ENCODE data around the gene LCE2C.

DNA sequence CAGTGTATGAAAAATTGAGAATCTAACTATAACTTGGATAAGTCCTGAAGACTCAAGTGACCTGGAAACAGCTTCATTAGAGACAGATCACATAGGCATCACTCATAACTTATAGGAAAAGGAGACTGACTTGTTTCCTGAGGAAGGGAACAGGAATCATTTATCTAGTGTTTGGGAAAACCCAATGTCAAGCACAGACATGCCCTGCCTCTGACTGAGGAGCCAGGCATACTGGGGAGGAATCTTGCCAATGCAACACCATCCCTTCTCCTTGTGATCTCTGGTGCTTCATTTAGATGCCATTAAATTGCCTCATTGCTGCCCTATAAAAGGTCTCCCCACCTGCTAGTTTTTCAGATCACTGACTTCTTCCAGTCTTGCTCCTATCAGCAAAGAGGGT lies 43.2 kb downstream of the LCE2C start:
- TF ChIP-seq, protein P1, sequence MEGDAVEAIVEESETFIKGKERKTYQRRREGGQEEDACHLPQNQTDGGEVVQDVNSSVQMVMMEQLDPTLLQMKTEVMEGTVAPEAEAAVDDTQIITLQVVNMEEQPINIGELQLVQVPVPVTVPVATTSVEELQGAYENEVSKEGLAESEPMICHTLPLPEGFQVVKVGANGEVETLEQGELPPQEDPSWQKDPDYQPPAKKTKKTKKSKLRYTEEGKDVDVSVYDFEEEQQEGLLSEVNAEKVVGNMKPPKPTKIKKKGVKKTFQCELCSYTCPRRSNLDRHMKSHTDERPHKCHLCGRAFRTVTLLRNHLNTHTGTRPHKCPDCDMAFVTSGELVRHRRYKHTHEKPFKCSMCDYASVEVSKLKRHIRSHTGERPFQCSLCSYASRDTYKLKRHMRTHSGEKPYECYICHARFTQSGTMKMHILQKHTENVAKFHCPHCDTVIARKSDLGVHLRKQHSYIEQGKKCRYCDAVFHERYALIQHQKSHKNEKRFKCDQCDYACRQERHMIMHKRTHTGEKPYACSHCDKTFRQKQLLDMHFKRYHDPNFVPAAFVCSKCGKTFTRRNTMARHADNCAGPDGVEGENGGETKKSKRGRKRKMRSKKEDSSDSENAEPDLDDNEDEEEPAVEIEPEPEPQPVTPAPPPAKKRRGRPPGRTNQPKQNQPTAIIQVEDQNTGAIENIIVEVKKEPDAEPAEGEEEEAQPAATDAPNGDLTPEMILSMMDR (IDR thresholded peaks at IDR 0.05; ENCODE audit: insufficient read depth, low read length), result no peak
- TF ChIP-seq GABPA (IDR thresholded peaks at IDR 0.05; ENCODE audit: low read depth) (no peak), POLR2AphosphoS5 (IDR thresholded peaks at IDR 0.05; ENCODE audit: low read depth) (no peak)
- TF ChIP-seq, protein P2, sequence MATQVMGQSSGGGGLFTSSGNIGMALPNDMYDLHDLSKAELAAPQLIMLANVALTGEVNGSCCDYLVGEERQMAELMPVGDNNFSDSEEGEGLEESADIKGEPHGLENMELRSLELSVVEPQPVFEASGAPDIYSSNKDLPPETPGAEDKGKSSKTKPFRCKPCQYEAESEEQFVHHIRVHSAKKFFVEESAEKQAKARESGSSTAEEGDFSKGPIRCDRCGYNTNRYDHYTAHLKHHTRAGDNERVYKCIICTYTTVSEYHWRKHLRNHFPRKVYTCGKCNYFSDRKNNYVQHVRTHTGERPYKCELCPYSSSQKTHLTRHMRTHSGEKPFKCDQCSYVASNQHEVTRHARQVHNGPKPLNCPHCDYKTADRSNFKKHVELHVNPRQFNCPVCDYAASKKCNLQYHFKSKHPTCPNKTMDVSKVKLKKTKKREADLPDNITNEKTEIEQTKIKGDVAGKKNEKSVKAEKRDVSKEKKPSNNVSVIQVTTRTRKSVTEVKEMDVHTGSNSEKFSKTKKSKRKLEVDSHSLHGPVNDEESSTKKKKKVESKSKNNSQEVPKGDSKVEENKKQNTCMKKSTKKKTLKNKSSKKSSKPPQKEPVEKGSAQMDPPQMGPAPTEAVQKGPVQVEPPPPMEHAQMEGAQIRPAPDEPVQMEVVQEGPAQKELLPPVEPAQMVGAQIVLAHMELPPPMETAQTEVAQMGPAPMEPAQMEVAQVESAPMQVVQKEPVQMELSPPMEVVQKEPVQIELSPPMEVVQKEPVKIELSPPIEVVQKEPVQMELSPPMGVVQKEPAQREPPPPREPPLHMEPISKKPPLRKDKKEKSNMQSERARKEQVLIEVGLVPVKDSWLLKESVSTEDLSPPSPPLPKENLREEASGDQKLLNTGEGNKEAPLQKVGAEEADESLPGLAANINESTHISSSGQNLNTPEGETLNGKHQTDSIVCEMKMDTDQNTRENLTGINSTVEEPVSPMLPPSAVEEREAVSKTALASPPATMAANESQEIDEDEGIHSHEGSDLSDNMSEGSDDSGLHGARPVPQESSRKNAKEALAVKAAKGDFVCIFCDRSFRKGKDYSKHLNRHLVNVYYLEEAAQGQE (IDR thresholded peaks at IDR 0.05; ENCODE audit: insufficient replicate concordance, low read depth), result no peak

Measured in HL-60 (cell line).